Measurements from ENCODE around the gene LPCAT2. TPM values are rescaled to one million over a fixed set of nuclear protein-coding genes. Genes with fewer than 3 reads are reported as not detected.

LPCAT2 gene
- total RNA-seq, 2 donors from 2014 or later: 6.4 to 6.8 TPM

GRCh38 chr16:55557186-55557585 is 48.3 kb downstream of the LPCAT2 start:
- Mint-ChIP-seq H3K36me3 (ENCODE audit: low read depth) (no peaks in the 10 kb centered on the region), H3K27ac (no peak overlapping the region), H3K4me3 (no peak overlapping the region), H3K4me1 (peaks cover 7% of the 10 kb centered on the region), H3K27me3 (ENCODE audit: insufficient read depth) (no peaks in the 10 kb centered on the region), H3K9me3 (no peaks in the 10 kb centered on the region)
- Histone ChIP-seq H3K27me3 (ENCODE audit: control insufficient read depth, insufficient read depth, low read length, poor library complexity, severe bottlenecking) (no peaks in the 10 kb centered on the region), H3K36me3 (ENCODE audit: control insufficient read depth, insufficient read depth, low read length) (no peaks in the 10 kb centered on the region), H3K27ac (ENCODE audit: low read depth, low read length) (no peak overlapping the region), H3K4me3 (ENCODE audit: low read length) (no peak overlapping the region), H3K9ac (ENCODE audit: extremely low read depth, low read length, poor library complexity, severe bottlenecking) (no peak overlapping the region), H3K4me1 (ENCODE audit: control insufficient read depth, insufficient read depth, low read length) (no peaks in the 10 kb centered on the region), H3K9me3 (ENCODE audit: control insufficient read depth, low read length) (no peaks in the 10 kb centered on the region)
- no peak for TF ChIP-seq CTCF (conservative IDR thresholded peaks at IDR 0.05)
- DNase-seq: no peak

GRCh38 chr16:55559233-55559632 is 50.4 kb downstream of the LPCAT2 start:
- H3K4me1 Mint-ChIP-seq: peaks cover 7% of the 10 kb centered on the region
- Histone ChIP-seq H3K9me3 (ENCODE audit: control insufficient read depth, low read length) (no peaks in the 10 kb centered on the region), H3K27me3 (ENCODE audit: control insufficient read depth, insufficient read depth, low read length, poor library complexity, severe bottlenecking) (no peaks in the 10 kb centered on the region), H3K4me3 (ENCODE audit: low read length) (no peak overlapping the region), H3K4me1 (ENCODE audit: control insufficient read depth, insufficient read depth, low read length) (no peaks in the 10 kb centered on the region), H3K27ac (ENCODE audit: low read depth, low read length) (no peak overlapping the region), H3K36me3 (ENCODE audit: control insufficient read depth, insufficient read depth, low read length) (no peaks in the 10 kb centered on the region), H3K9ac (ENCODE audit: extremely low read depth, low read length, poor library complexity, severe bottlenecking) (no peak overlapping the region)
- no peak overlapping the region for H3K27ac Mint-ChIP-seq
- H3K36me3 Mint-ChIP-seq (ENCODE audit: low read depth): no peaks in the 10 kb centered on the region
- DNase-seq: no peak
- H3K27me3 Mint-ChIP-seq (ENCODE audit: insufficient read depth): no peaks in the 10 kb centered on the region
- no peak overlapping the region for H3K4me3 Mint-ChIP-seq
- no peak for TF ChIP-seq CTCF (conservative IDR thresholded peaks at IDR 0.05)
- H3K9me3 Mint-ChIP-seq: no peaks in the 10 kb centered on the region

GRCh38 chr16:55559933-55560516 is 51.2 kb downstream of the LPCAT2 start:
- Histone ChIP-seq H3K36me3 (ENCODE audit: control insufficient read depth, insufficient read depth, low read length) (no peaks in the 10 kb centered on the region), H3K4me1 (ENCODE audit: control insufficient read depth, insufficient read depth, low read length) (no peaks in the 10 kb centered on the region), H3K4me3 (ENCODE audit: low read length) (no peak overlapping the region), H3K27me3 (ENCODE audit: control insufficient read depth, insufficient read depth, low read length, poor library complexity, severe bottlenecking) (no peaks in the 10 kb centered on the region), H3K27ac (ENCODE audit: low read depth, low read length) (no peak overlapping the region), H3K9ac (ENCODE audit: extremely low read depth, low read length, poor library complexity, severe bottlenecking) (no peak overlapping the region), H3K9me3 (ENCODE audit: control insufficient read depth, low read length) (no peaks in the 10 kb centered on the region)
- DNase-seq: no peak
- 100% methylated on average over 1 of the region's 1 CpG for WGBS, 2 experiments (ENCODE audit: insufficient coverage in 1 of 2, insufficient read length in 1 of 2)
- H3K36me3 Mint-ChIP-seq (ENCODE audit: low read depth): no peaks in the 10 kb centered on the region
- peaks cover 7% of the 10 kb centered on the region for H3K4me1 Mint-ChIP-seq
- H3K4me3 Mint-ChIP-seq: no peak overlapping the region
- TF ChIP-seq CTCF (conservative IDR thresholded peaks at IDR 0.05): no peak
- H3K27me3 Mint-ChIP-seq (ENCODE audit: insufficient read depth): no peaks in the 10 kb centered on the region
- no peak overlapping the region for H3K27ac Mint-ChIP-seq
- H3K9me3 Mint-ChIP-seq: no peaks in the 10 kb centered on the region
